A204.1 (cell line): ENCODE measurements around the gene MAS1L.
"Not testable (repeated sequence)": the region's sequence is repeated elsewhere in the genome, so short reads cannot be mapped to it uniquely, and the experiment has no call there.

Experiments
- FAIRE-seq: peaks from 2 replicates; lab custom pipeline; 2012; peaks lifted over from hg19 to GRCh38; lab: Jason Lieb, UNC

MAS1L gene

DNA sequence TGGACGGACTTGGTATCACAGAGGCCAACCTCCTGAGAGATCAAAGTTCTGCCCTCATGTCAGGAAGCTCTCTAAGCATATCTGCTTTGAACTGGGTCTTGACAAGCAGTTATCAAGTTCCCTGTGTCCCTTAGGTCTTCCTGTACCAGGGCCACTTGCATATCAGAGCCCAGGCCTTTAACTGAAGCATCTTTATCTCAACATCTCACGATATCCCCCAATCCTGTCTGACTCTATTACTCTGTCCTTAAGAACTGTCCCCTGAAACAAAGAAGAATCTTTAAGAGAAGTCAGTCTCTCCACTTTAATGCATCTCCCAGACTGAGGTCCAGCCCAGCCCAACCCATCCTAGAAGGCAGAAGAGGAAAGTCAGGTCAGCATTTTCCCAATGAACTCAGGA, 8.2 kb downstream of the MAS1L start:
- FAIRE-seq: no peak

DNA sequence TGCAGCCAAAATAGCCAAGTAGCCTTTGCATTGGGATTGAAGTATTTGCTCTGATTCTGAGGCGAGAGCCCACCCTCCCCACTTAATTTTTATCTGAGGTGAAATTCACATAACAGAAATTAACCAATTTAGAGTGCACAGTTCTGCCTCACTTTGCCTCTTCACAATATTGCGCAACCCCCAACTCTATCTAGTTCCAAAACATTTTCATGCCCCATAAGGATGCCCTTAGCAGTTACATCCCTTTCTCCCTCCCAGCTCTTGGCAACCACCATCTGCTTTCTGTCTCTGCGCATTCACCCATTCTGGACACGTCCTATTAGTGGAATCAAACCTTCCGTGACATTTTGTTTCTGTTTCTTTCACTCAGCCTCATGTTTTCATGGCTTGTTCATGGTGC, 9.0 kb downstream of the MAS1L start:
- no peak for FAIRE-seq

DNA sequence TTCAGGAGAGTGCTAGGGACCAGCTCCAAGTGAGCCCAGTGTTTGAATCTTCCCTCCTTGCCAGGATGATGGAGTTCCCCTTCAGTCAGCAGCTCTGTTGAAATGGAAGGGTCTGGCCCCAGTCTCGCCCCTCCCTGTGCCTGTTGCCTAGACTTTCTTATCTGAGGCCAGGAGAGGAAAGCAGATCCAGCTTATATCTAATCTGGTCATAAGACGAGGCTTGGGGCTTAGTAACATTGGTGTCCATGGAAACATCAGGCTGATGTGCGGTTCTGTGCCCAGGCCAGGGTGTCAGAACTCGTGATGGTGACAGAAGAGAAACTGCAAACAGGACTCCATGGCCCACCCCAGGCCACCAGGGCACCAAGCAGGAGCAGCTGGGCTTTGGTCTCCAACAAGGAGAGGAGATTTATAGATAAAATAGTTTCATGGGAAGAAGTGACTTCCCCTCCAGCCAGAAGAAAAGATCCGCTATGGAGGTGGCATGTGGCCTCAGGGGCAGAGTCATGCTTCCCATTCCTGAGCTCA, 9.8 kb downstream of the MAS1L start:
- no peak for FAIRE-seq

DNA sequence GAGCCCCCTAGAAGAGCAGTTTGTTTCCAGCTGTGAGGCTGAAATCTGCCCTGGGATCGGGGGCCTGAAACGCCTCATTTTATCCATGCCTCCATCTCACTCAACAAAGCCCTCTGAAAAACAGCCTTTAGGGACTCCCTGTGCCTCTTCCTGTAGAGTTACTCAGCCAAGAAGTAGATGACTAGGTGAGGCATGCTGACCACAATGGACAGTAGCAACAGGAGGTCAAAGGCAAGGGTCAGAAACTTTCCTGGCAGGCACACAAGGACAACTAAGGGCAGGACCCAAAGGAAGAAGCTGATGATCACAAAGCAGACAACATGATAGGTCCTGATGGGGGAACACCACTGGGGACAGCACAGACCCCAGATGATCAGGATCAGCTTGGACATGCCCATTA, 12.8 kb downstream of the MAS1L start:
- no peak for FAIRE-seq

DNA sequence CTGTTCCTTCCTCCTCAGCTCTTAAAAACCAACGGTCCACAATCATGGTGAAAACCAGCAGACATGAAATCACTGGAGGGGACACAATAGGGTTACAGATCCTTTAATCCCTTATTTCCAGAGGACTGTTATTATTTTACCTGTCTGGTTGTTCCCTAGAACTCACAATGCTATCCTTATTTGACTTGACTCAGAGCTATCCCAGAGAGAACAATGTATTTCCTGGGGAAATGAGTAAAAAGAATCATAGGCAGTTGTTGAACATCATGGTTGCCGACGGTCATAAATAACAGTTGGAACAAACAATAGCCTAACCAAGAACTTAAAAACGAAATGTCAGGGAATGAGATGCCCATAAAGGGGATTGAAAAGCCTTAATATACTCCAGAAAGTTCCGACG, 21.5 kb downstream of the MAS1L start:
- FAIRE-seq: no peak

DNA sequence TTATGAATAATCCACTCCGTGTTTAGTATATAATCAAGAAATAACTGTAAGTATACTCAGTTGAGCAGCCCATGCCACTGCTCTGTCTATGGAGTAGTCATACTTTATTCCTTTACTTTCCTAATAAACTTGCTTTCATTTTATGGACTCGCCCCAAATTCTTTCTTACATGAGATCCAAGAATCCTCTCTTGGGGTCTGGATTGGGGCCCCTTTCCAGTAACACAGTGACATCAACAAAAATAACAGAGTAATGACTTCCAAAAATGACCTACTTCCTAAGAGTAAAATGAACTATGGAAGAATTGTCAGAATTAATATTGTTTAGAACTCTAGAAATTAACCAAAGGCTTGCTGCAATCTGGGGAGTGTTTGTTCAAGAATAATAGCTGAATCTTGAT, 22.0 kb downstream of the MAS1L start:
- FAIRE-seq: no peak

DNA sequence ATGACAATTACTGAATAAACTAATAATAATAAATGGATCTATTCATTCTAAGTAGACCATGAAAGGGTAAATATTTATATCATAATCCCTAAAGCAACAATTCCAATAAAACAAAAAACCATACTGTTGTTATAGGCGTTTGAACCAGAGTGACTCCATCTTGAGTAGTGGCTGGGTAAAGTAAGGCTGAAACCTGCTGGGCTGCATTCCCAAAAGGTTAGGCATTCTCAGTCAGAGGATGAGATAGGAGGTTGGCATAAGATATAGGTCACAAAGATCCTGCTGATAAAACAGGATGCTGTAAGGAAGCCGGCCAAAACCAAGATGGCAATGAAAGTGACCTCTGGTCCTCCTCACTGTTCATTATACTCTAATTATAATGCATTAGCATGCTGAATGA, 22.5 kb downstream of the MAS1L start:
- FAIRE-seq: no peak

DNA sequence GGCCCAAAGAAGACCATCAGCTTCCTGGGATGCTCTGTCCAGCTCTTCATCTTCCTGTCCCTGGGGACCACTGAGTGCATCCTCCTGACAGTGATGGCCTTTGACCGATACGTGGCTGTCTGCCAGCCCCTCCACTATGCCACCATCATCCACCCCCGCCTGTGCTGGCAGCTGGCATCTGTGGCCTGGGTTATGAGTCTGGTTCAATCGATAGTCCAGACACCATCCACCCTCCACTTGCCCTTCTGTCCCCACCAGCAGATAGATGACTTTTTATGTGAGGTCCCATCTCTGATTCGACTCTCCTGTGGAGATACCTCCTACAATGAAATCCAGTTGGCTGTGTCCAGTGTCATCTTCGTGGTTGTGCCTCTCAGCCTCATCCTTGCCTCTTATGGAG, 25.7 kb downstream of the MAS1L start:
- no peak for FAIRE-seq

DNA sequence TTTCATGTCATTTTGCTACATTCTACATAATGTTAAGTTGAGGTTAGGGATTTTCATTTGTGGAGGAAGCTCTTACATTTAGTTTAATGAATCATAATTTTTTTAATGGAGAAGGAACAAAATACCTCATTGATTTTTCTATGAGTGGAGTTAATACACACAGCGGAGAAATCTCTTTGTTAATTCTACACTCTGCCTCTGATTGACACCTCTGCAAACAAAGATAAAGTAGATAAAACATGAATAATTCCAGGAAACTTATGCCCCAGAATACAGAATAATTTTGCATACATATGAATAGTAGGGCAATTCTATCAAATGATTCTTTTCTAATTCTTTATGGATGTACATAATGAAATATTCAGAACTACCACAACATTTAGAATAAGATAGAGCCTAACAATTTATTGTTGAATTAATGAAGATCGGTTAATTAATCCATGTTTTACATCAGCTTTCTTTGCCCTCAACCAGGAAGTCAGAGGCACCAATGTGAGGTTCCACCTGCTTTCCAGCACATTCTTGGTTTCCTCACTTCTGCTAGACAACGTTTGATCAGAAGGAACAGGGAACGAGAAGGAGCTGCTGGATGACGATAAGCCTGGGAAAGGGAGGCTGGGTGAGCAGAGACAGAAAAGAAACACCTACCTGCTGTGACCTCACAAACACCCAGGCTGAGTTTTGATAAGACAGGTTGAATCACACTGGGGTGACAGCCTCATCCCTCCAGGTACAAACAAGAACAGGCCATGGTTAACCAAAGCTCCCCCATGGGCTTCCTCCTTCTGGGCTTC, 26.5 kb downstream of the MAS1L start:
- no peak for FAIRE-seq

DNA sequence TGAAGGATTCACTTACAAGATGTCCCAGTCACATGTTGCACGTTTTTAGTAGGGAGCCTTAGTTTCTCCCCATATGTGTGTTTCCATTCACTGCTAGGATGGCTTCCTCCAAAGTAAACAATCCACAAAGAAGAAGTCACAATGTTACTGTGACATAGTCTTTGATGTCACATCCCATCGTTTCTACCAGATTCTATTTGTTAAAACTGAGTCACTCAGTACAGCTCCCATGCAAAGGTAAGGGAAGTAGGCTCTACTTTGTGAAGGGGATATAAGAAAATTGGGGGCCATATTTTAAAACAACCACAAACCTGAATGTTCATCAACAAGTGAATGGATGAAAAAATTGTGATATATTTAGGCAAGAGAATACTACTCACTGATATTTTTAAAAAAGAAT, 30.8 kb downstream of the MAS1L start, which contains the start of the genes OR11A1 and OR2H1:
Gene OR11A1 (minus strand): TSS at position 101 of the 400 bp plus-strand sequence. CDS start 29,430 bp downstream, outside the sequence.
Gene OR2H1 (plus strand): TSS at position 185 of the 400 bp plus-strand sequence. CDS start 4,615 bp downstream, outside the sequence.
- no peak for FAIRE-seq

DNA sequence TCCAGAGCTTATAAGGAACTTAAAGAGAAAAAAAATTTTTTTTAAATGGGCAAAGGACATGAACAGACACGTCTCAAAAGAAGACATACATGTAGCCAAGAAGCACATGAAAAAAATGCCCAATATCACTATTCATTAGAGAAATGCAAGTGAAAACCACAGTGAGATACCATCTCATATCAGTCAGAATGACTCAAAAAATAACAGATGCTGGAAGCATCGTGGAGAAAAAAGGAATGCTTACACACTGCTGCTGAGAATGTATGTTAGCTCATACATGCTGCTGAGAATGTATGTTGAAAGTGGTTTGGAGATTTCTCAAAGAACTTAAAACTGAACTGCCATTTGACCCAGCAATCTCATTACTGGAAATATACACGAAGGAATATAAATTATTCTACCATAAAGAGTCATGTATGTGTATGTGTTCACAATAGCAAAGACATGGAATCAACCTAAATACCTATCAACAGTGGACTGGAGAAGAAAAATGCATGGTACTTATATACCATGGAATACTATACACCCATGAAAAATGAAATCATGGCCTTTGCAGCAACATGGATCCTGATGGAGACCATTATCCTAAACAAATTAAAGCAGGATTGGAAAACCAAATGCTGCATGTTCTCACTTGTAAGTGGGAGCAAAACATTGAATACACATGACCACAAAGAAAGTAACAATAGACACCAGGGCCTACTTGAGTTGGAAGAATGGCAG, 36.1 kb downstream of the MAS1L start:
- FAIRE-seq: no peak

DNA sequence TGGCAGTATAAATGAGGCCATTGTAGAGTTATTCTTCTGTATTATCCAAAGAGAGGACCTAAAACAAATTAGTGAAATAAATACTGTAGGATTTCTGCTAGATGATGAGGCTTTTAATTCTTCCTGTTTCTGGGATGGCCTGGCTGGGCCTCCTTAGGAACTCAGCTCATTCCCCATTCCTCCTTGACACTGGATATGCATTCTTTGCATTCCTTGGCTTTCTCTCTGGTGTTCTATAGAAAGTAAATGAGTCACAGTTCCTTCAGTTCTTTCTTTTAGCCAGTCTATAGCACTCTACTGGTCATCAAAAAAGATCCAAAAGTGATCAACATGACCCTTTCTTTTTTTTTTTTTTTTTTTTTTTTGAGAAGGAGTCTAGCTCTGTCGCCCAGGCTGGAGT, 40.1 kb downstream of the MAS1L start:
- no peak for FAIRE-seq

DNA sequence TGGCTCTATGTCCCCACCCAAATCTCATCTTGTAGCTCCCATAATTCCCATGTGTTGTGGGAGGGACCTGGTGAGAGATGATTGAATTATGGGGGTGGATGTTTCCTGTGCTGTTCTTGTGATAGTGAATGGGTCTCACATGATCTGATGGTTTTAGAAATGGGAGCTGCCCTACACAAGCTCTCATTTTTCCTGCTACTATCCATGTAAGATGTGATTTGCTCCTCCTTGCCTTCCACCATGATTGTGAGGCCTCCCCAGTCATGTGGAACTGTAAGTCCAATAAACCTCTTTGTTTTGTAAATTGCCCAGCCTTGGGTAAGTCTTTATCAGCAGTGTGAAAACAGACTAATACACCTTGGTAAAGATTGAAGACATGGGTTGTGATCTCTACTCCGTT, 43.7 kb downstream of the MAS1L start:
- not testable (repeated sequence) for FAIRE-seq

DNA sequence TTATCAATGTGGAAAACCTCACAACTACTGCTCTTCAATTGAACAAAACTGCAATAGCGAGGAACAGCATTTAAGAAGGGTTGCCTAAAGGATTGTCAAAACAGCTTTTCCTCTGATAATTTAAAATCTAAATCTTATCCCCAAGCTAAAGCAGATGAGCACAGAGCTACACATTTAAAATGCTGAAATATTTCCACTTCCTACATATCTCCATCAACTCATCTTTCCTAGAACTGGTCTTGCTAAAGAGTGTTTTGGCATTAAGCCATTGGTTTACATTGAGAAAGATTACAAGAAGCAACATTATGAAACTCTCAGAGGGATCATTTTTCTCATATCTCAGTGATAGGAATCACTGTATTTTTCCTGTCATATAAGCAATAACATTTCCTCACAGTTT, 45.0 kb downstream of the MAS1L start:
- no peak for FAIRE-seq

DNA sequence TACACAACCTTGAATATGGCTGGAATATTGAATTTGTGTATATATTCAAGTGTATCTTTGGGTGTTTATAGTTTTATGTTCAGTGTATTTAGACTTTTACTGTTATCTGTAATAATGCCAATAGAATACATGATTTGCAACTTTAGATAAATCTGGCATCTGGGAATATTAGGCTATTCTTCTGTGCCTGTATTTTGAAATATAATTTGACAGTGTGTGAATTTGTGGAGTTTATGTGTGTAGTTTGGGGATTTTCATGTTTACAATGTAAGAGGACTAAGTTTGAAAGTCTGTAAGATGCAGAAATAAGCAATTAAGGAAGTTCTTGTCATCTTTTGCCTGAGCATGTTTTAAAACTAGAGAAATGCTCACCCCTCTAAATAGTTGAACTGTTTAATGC, 48.8 kb downstream of the MAS1L start, which contains the start of gene OR10C1:
Gene OR10C1 (plus strand): TSS at position 301 of the 400 bp plus-strand sequence. CDS start 710 bp downstream, outside the sequence.
- no peak for FAIRE-seq

DNA sequence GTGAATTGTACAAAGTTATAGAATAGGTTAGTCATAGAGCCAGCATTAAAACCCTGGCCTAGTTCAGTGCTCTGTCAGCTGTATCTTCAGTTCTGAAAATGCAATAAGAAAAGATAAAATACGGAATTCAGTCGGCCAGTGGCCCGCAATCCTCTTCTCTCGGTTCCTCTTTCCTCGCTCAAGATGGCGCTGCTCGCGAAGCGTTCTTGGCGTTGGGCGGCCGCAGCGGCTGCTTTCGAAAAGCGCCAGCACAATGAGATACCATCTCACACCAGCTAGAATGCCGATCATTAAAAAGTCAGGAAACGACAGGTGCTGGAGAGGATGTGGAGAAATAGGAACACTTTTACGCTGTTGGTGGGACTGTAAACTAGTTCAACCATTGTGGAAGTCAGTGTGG, 51.0 kb downstream of the MAS1L start:
- not testable (repeated sequence) for FAIRE-seq
